HG03025 (cell line): Measurements from ENCODE around the gene OLIG2.

Experiments
- ATAC-seq: cut with Tn5 transposase; IDR thresholded peaks from one replicate; pipeline ENCODE4 v1.9.1; 2021; ENCODE audit warnings: mild to moderate bottlenecking, moderate library complexity; ENCODE audit not compliant: unreplicated experiment, low FRiP score

OLIG2 gene

GRCh38 chr21:33032434-33033047, 6.8 kb downstream of the OLIG2 start:
- no peak for ATAC-seq

GRCh38 chr21:33033094-33033951, 7.6 kb downstream of the OLIG2 start:
- no peak for ATAC-seq

- ATAC-seq: no peak
Observed at GRCh38 chr21:33033961-33034413, 8.3 kb downstream of the OLIG2 start.

- ATAC-seq: no peak
Observed at GRCh38 chr21:33035147-33035546, 9.4 kb downstream of the OLIG2 start.

- ATAC-seq: no peak
Observed at GRCh38 chr21:33036430-33037162, 10.9 kb downstream of the OLIG2 start.

- no peak for ATAC-seq
Observed at GRCh38 chr21:33037501-33037900, 11.8 kb downstream of the OLIG2 start.

- ATAC-seq: no peak
Observed at GRCh38 chr21:33039536-33039935, 13.8 kb downstream of the OLIG2 start.

- no peak for ATAC-seq
Observed at GRCh38 chr21:33040215-33040614, 14.5 kb downstream of the OLIG2 start.

- no peak for ATAC-seq
Observed at GRCh38 chr21:33041981-33042380, 16.2 kb downstream of the OLIG2 start.

GRCh38 chr21:33042812-33043211, 17.1 kb downstream of the OLIG2 start:
- no peak for ATAC-seq

- ATAC-seq: no peak
Observed at GRCh38 chr21:33046455-33046854, 20.7 kb downstream of the OLIG2 start.

- ATAC-seq: no peak
Observed at GRCh38 chr21:33047231-33047630, 21.5 kb downstream of the OLIG2 start.

- no peak for ATAC-seq
Observed at GRCh38 chr21:33051925-33052324, 26.2 kb downstream of the OLIG2 start.

- ATAC-seq: no peak
Observed at GRCh38 chr21:33053951-33054350, 28.2 kb downstream of the OLIG2 start.

- no peak for ATAC-seq
Observed at GRCh38 chr21:33055991-33056390, 30.3 kb downstream of the OLIG2 start.

GRCh38 chr21:33057385-33057940, 31.7 kb downstream of the OLIG2 start:
- ATAC-seq: no peak

GRCh38 chr21:33058527-33058926, 32.8 kb downstream of the OLIG2 start:
- no peak for ATAC-seq

GRCh38 chr21:33058957-33059356, 33.2 kb downstream of the OLIG2 start:
- ATAC-seq: no peak

- ATAC-seq: no peak
Observed at GRCh38 chr21:33059380-33059841, 33.7 kb downstream of the OLIG2 start.

- no peak for ATAC-seq
Observed at GRCh38 chr21:33061233-33061632, 35.5 kb downstream of the OLIG2 start.

- ATAC-seq: no peak
Observed at GRCh38 chr21:33063375-33063883, 37.7 kb downstream of the OLIG2 start.
